ENCODE data around the gene NAALADL2.

- no peak for TF ChIP-seq EZH2 (IDR thresholded peaks at IDR 0.05; ENCODE audit: low read length, unreplicated experiment)
- TF ChIP-seq CTCF (conservative IDR thresholded peaks at IDR 0.05; ENCODE audit: low read depth, low read length) = no peak
Measured at GRCh38 chr3:175248832-175249231, 389.7 kb downstream of the NAALADL2 start.
